HCT116 (cell line): ENCODE data around the gene IGFBP7. TPM values are rescaled to one million over a fixed set of nuclear protein-coding genes. Genes with fewer than 3 reads are reported as not detected.

Experiments used
- ATAC-seq: fragments of 200-7000 bp; cut with Tn5 transposase; 2 replicates; pipeline ENCODE4 v1.9.1; 2020; ENCODE audit warnings: mild to moderate bottlenecking, moderate library complexity
- BruUV-seq: library from RNA; stranded (reverse); fragments of 400-500 nt; replicated peaks from 2 replicates; lab custom pipeline; 2021; lab: Mats Ljungman, UMichigan
- CTCF ChIA-PET: fragments of 300-600 bp; sonication (Branson Sonifier 250); formaldehyde crosslinking; loops from one replicate; lab custom pipeline; 2021; ENCODE audit warnings: antibody characterized with exemption; lab: Charles Lee
- POLR2A ChIA-PET: fragments of 300-600, 350-600 bp; sonication (Branson Sonifier 250); formaldehyde crosslinking; loops from one replicate; lab custom pipeline; 2021; ENCODE audit warnings: antibody characterized with exemption; lab: Charles Lee
- RAD21 ChIA-PET, 2 experiments: fragments of 300-600 bp; sonication (Branson Sonifier 250); formaldehyde crosslinking; loops; one replicate each; lab custom pipeline; 2023; ENCODE audit warnings: low total read pairs in 2 of 2; ENCODE audit not compliant: uncharacterized antibody in 2 of 2, unreplicated experiment in 2 of 2, low non-redundant PET in 1 of 2; lab: Charles Lee
- DNase-seq: peaks from one replicate; pipeline ENCODE4 v3.0.0-alpha.2; 2010; ENCODE audit warnings: low read depth, low spot score
- H2AFZ ChIP-seq: fragments of 200-600 bp; shearing (Covaris generic), sonication (generic); 2 replicates; pipeline ENCODE4 v1.6.1; 2017; ENCODE audit warnings: low read depth, mixed run types, mixed read lengths, antibody characterized with exemption, low read length; ENCODE audit not compliant: poor library complexity, severe bottlenecking
- H3K27ac ChIP-seq: 2 replicates; pipeline ENCODE4 v1.5.1; 2012; ENCODE audit warnings: low read depth, low read length
- H3K27me3 ChIP-seq: fragments of 200-600 bp; sonication (generic); 2 replicates; pipeline ENCODE4 v1.6.1; 2016; ENCODE audit warnings: mixed run types, low read length, mixed read lengths; ENCODE audit not compliant: insufficient read depth
- H3K36me3 ChIP-seq, 2 experiments: fragments of 200-500 bp in 1 of 2; fragments of 200-600 bp in 1 of 2; sonication (Bioruptor generic) in 1 of 2; sonication (generic) in 1 of 2; 2 replicates each; pipeline versions ENCODE4 v1.5.1 to v1.6.1; 2014 to 2016; ENCODE audit warnings: low read length in 2 of 2, inconsistent platforms in 1 of 2, mixed read lengths in 1 of 2, mixed run types in 1 of 2; ENCODE audit not compliant: insufficient read depth in 2 of 2, control insufficient read depth in 1 of 2
- H3K4me1 ChIP-seq, 2 experiments: fragments of 200-600 bp in 1 of 2; sonication (generic) in 1 of 2; 2 replicates each; pipeline versions ENCODE4 v1.5.1 to v1.6.1; 2012 to 2017; ENCODE audit warnings: low read length in 2 of 2, inconsistent platforms in 1 of 2, mild to moderate bottlenecking in 1 of 2, mixed read lengths in 1 of 2, mixed run types in 1 of 2, moderate library complexity in 1 of 2; ENCODE audit not compliant: insufficient read depth in 2 of 2, control insufficient read depth in 1 of 2
- H3K4me2 ChIP-seq: fragments of 200-600 bp; sonication (generic); 2 replicates; pipeline ENCODE4 v1.6.1; 2017; ENCODE audit warnings: mixed run types, low read length, mixed read lengths
- H3K4me3 ChIP-seq, 2 experiments: fragments of 200-600 bp in 1 of 2; sonication (generic) in 1 of 2; replicated peaks in 1 of 2; 2 replicates each; pipeline ENCODE4 v1.5.1; 2011 to 2016; ENCODE audit warnings: low read length in 2 of 2, control low read depth in 1 of 2, low read depth in 1 of 2, mild to moderate bottlenecking in 1 of 2, mixed read lengths in 1 of 2, mixed run types in 1 of 2
- H3K79me2 ChIP-seq: fragments of 200-600 bp; sonication (generic); 2 replicates; pipeline ENCODE4 v1.6.1; 2017; ENCODE audit warnings: mild to moderate bottlenecking, mixed run types, low read length, moderate library complexity, mixed read lengths; ENCODE audit not compliant: insufficient read depth
- H3K9ac ChIP-seq: fragments of 200-600 bp; sonication (generic); 2 replicates; pipeline ENCODE4 v1.6.1; 2016; ENCODE audit warnings: low read length, mixed read lengths
- H3K9me2 ChIP-seq: fragments of 200-600 bp; sonication (generic), shearing (Covaris generic); 2 replicates; pipeline ENCODE4 v1.6.1; 2017; ENCODE audit warnings: mixed run types, mild to moderate bottlenecking, moderate library complexity; ENCODE audit not compliant: insufficient read depth
- H3K9me3 ChIP-seq, 2 experiments: fragments of 200-500 bp in 1 of 2; fragments of 200-600 bp in 1 of 2; sonication (Bioruptor generic) in 1 of 2; sonication (generic) in 1 of 2; 2 replicates each; pipeline ENCODE4 v1.6.1; 2014 to 2017; ENCODE audit warnings: low read length in 2 of 2, mixed read lengths in 2 of 2, inconsistent platforms in 1 of 2, low read depth in 1 of 2, mild to moderate bottlenecking in 1 of 2, mixed run types in 1 of 2, moderate library complexity in 1 of 2; ENCODE audit not compliant: control insufficient read depth in 1 of 2, insufficient read depth in 1 of 2
- H4K20me1 ChIP-seq: fragments of 200-600 bp; sonication (generic), shearing (Covaris generic); 2 replicates; pipeline ENCODE4 v1.6.1; 2017; ENCODE audit warnings: mixed run types, mild to moderate bottlenecking, moderate library complexity; ENCODE audit not compliant: insufficient read depth
- POLR2AphosphoS5 ChIP-seq: IDR thresholded peaks from 2 replicates; pipeline ENCODE4 v1.6.1; 2011; ENCODE audit warnings: mild to moderate bottlenecking, low read depth, low read length, moderate library complexity
- RAD21 ChIP-seq: IDR thresholded peaks from 2 replicates; pipeline ENCODE4 v1.6.1; 2012; ENCODE audit warnings: low read depth, mild to moderate bottlenecking
- ZFX ChIP-seq: fragments of 450-650 bp; IDR thresholded peaks from 2 replicates; pipeline ENCODE4 v1.6.1; 2017
- ZNF274 ChIP-seq: fragments of 200-500 bp; sonication (Bioruptor generic); IDR thresholded peaks from 2 replicates; pipeline ENCODE4 v1.6.1; 2014; ENCODE audit warnings: mild to moderate bottlenecking, low read depth, low read length, inconsistent platforms
- intact Hi-C: fragments of 100-400 bp; cut with micrococcal nuclease; formaldehyde crosslinking; loops from 2 replicates; pipeline ENCODE4 v1.10.0; 2022
- total RNA-seq: library from RNA; stranded (reverse); gene quantifications from one replicate; pipeline ENCODE4 v1.2.1, GENCODE V29; 2021; ENCODE audit not compliant: unreplicated experiment
- TF ChIP-seq, protein P1 (sequence below), 3 experiments: fragments of 200-600 bp in 1 of 3; sonication (generic) in 1 of 3; IDR thresholded peaks in 2 of 3; conservative IDR thresholded peaks in 1 of 3; 2 replicates each; pipeline ENCODE4 v1.5.1; 2012 to 2017; ENCODE audit warnings: low read depth in 2 of 3, low read length in 2 of 3, antibody characterized with exemption in 1 of 3, borderline replicate concordance in 1 of 3, control low read depth in 1 of 3, mild to moderate bottlenecking in 1 of 3, mixed read lengths in 1 of 3, mixed run types in 1 of 3, moderate library complexity in 1 of 3; ENCODE audit not compliant: insufficient read depth in 1 of 3

IGFBP7 gene
- total RNA-seq, 1 experiment from 2014 or later, result 0.91 TPM

DNA sequence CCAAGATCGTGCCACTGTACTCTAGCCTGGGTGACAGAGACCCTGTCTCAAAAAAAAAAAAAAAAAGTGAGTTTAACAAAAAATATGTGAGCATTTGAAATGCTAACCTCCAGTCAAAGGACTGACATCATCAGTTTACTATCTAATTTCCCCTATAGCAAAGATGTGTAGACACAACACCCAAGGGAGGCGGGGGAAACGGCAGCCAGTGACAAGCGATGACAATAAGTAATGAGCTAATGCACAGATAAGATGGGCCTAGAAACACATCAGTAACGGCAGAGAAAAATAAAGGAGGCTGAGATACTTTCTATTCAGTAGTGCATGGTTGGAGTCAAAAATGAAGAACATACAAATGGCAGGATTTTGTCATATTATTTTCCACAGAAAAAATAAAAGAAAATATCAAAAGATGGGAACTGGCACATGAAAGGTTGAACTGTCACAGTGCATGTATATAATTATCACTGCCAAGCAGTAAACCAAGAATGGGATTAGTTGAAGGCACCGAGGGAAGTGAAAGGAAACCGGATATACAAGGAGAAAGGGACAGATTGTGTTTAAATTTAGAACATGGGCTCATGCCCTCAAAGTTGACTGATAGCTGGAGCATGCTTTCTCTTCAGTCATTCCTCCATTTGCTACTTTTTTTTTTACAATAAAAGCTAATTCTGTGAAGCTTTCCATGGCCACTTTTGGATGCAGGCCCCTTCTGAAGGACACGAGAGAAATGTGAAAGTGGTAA is 41.8 kb downstream of the IGFBP7 start:
- no peaks in the 10 kb centered on the region for H4K20me1 ChIP-seq
- POLR2A ChIA-PET, result interaction anchor here (0.6 kb wide), 1 partner anchor 16 kb away, joined by 3 read pairs; no protein-coding TSS in a partner anchor
- H3K4me1 ChIP-seq, result no peaks in the 10 kb centered on the region
- H3K9ac ChIP-seq, result no peak overlapping the region
- no peak overlapping the region for H3K4me3 ChIP-seq
- RAD21 ChIA-PET, result no interaction called here
- intact Hi-C loops, result no loop called here
- no peak overlapping the region for H3K27ac ChIP-seq
- H3K36me3 ChIP-seq, result no peaks in the 10 kb centered on the region
- TF ChIP-seq, protein P1, sequence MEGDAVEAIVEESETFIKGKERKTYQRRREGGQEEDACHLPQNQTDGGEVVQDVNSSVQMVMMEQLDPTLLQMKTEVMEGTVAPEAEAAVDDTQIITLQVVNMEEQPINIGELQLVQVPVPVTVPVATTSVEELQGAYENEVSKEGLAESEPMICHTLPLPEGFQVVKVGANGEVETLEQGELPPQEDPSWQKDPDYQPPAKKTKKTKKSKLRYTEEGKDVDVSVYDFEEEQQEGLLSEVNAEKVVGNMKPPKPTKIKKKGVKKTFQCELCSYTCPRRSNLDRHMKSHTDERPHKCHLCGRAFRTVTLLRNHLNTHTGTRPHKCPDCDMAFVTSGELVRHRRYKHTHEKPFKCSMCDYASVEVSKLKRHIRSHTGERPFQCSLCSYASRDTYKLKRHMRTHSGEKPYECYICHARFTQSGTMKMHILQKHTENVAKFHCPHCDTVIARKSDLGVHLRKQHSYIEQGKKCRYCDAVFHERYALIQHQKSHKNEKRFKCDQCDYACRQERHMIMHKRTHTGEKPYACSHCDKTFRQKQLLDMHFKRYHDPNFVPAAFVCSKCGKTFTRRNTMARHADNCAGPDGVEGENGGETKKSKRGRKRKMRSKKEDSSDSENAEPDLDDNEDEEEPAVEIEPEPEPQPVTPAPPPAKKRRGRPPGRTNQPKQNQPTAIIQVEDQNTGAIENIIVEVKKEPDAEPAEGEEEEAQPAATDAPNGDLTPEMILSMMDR (IDR thresholded peaks at IDR 0.05 in 2 of 3, conservative IDR thresholded peaks at IDR 0.05 in 1 of 3; ENCODE audit: borderline replicate concordance in 1 of 3, insufficient read depth in 1 of 3, low read depth in 2 of 3, low read length in 2 of 3), result no peak
- no peak for TF ChIP-seq RAD21
- no peak for TF ChIP-seq ZFX
- TF ChIP-seq POLR2AphosphoS5, result no peak
- TF ChIP-seq ZNF274, result no peak
- H2AFZ ChIP-seq, result no peak overlapping the region
- no peak for DNase-seq
- CTCF ChIA-PET, result no interaction called here
- no peaks in the 10 kb centered on the region for H3K27me3 ChIP-seq
- H3K9me2 ChIP-seq, result no peaks in the 10 kb centered on the region
- H3K79me2 ChIP-seq, result no peaks in the 10 kb centered on the region
- H3K9me3 ChIP-seq, result no peaks in the 10 kb centered on the region
- no peak overlapping the region for H3K4me2 ChIP-seq
- BruUV-seq, result no TSS peak
- ATAC-seq, result no peak
